ENCODE results near the gene SLC9A8. TPM values are rescaled to one million over a fixed set of nuclear protein-coding genes. Genes with fewer than 3 reads are reported as not detected.

SLC9A8 gene
- total and polyA plus RNA-seq, 9 of the 15 experiments (the other 6 are each of a cell fraction or from before 2014, with no cell fraction given) = 0.56 to 9.7 (median 5.0) TPM

- Histone ChIP-seq H3K4me2 (ENCODE audit: insufficient read depth, low read length) (no peak overlapping the region), H4K20me1 (replicated peaks; ENCODE audit: control insufficient read depth, insufficient read depth, low read length) (no peaks in the 10 kb centered on the region), H3K27me3 (ENCODE audit: control insufficient read depth in 2 of 2, insufficient read depth in 2 of 2, low read length in 2 of 2) (no peaks in the 10 kb centered on the region), H3K9me3 (replicated peaks; ENCODE audit: control insufficient read depth, insufficient read depth, low read depth, low read length) (no peaks in the 10 kb centered on the region), H3K27ac (ENCODE audit: extremely low read depth, low read depth, low read length) (no peak overlapping the region), H3K79me2 (ENCODE audit: control insufficient read depth, insufficient read depth, low read length) (no peaks in the 10 kb centered on the region), H3K9me1 (ENCODE audit: control insufficient read depth, insufficient read depth, low read length) (no peaks in the 10 kb centered on the region), H3K9ac (ENCODE audit: insufficient read depth in 1 of 2, low read depth in 2 of 2, low read length in 2 of 2) (no peak overlapping the region), H3K4me3 (no peak overlapping the region), H3K4me1 (replicated peaks in 1 of 2; ENCODE audit: control insufficient read depth in 2 of 2, insufficient read depth in 2 of 2, low read length in 2 of 2) (peaks cover 4 to 7% of the 10 kb centered on the region in 2 experiments; a peak in 3 of 5 replicates), H3K36me3 (ENCODE audit: control insufficient read depth, insufficient read depth, low read length) (no peaks in the 10 kb centered on the region), H2AFZ (ENCODE audit: low read depth, low read length) (no peak overlapping the region)
- intact Hi-C loops (cut with micrococcal nuclease) = no loop called here
- CTCF ChIA-PET (ENCODE audit: low intra/inter-chr PET ratio) = no interaction called here
- no peak for ATAC-seq
- no peak for FAIRE-seq
- in situ Hi-C loops (cut with MboI) = no loop called here
- BruUV-seq (replicated peaks) = no TSS peak
- no peak for TF ChIP-seq POU5F1 (IDR thresholded peaks at IDR 0.05; ENCODE audit: borderline replicate concordance, low read depth, low read length, partially characterized antibody)
- no peak for TF ChIP-seq IRF1 (CRISPR knock-in tag; IDR thresholded peaks at IDR 0.05; ENCODE audit: borderline replicate concordance)
- no peak for TF ChIP-seq ZNF512 (tag; IDR thresholded peaks at IDR 0.05)
- TF ChIP-seq MYBL2 (IDR thresholded peaks at IDR 0.05; ENCODE audit: low read depth) = no peak
- no peak for TF ChIP-seq MYBL2 (CRISPR knock-in tag; IDR thresholded peaks at IDR 0.05; ENCODE audit: borderline replicate concordance)
- no peak for TF ChIP-seq ATF4 (CRISPR knock-in tag; IDR thresholded peaks at IDR 0.05)
- no peak for TF ChIP-seq ZNF445 (CRISPR knock-in tag; IDR thresholded peaks at IDR 0.05; ENCODE audit: low read depth)
- no peak for TF ChIP-seq JUN (IDR thresholded peaks at IDR 0.05; ENCODE audit: borderline replicate concordance, low read depth, low read length)
- no peak for TF ChIP-seq JUN (CRISPR knock-in tag; IDR thresholded peaks at IDR 0.05; ENCODE audit: borderline replicate concordance)
- TF ChIP-seq DEAF1 (CRISPR knock-in tag; IDR thresholded peaks at IDR 0.05) = no peak
- TF ChIP-seq KAT8 (IDR thresholded peaks at IDR 0.05; ENCODE audit: low read depth) = no peak
- TF ChIP-seq SMAD3 (CRISPR knock-in tag; conservative IDR thresholded peaks at IDR 0.05) = no peak
- TF ChIP-seq PURB (CRISPR knock-in tag; IDR thresholded peaks at IDR 0.05; ENCODE audit: low read depth) = no peak
- TF ChIP-seq E4F1 (CRISPR knock-in tag; IDR thresholded peaks at IDR 0.05; ENCODE audit: borderline replicate concordance) = no peak
- no peak for TF ChIP-seq RBM15 (IDR thresholded peaks at IDR 0.05; ENCODE audit: insufficient read depth, low read length)
- TF ChIP-seq ESRRB (CRISPR knock-in tag; IDR thresholded peaks at IDR 0.05; ENCODE audit: borderline replicate concordance) = no peak
- POLR2A ChIA-PET = interaction anchor here (1.1 kb wide), 1 partner anchor 21 kb away, joined by 5 read pairs; no protein-coding TSS in a partner anchor
- 47% methylated on average over 6 of the region's 6 CpGs for WGBS (ENCODE audit: insufficient coverage, low coverage, missing lambda C conversion rate)
- DNase-seq (ENCODE audit: extremely low read depth in 1 of 4, low spot score in 3 of 4) = no peak
These were observed 15.3 kb upstream of the SLC9A8 start for GRCh38 chr20:49797344-49797615.

Data from K562 (cell line).